Measurements from ENCODE around the gene ZDHHC1.

DNA sequence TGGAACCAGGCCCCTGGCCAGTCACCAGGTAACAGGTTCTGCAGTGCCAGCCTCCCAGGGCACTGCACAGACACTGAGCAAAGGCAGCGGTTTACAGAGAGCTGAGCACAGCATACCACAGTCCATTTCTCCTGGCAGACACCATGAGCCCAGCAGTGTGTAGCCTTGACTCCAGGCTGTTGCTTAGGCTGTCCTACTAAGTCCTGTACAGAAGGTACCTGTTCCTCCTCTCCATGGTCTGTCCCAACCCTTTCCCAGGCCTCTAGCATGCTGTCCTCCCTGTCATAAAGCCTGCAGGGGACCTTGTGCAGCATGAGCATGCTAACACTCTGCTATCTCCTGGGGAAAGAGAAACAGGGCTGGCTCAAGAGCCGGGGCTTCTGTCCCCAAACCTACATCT is 44.7 kb upstream of the ZDHHC1 start:
- TF ChIP-seq, protein P1, sequence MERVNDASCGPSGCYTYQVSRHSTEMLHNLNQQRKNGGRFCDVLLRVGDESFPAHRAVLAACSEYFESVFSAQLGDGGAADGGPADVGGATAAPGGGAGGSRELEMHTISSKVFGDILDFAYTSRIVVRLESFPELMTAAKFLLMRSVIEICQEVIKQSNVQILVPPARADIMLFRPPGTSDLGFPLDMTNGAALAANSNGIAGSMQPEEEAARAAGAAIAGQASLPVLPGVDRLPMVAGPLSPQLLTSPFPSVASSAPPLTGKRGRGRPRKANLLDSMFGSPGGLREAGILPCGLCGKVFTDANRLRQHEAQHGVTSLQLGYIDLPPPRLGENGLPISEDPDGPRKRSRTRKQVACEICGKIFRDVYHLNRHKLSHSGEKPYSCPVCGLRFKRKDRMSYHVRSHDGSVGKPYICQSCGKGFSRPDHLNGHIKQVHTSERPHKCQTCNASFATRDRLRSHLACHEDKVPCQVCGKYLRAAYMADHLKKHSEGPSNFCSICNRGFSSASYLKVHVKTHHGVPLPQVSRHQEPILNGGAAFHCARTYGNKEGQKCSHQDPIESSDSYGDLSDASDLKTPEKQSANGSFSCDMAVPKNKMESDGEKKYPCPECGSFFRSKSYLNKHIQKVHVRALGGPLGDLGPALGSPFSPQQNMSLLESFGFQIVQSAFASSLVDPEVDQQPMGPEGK (CRISPR knock-in tag; IDR thresholded peaks at IDR 0.05; ENCODE audit: borderline replicate concordance): no peak
- TF ChIP-seq ZC3H10 (CRISPR knock-in tag; IDR thresholded peaks at IDR 0.05): no peak

Data from SK-N-SH treated with all-trans-retinoic acid at 6 μM for 48 hours (cell line).